Measurements from ENCODE around the gene PDSS2.
"Not testable (repeated sequence)": the region's sequence is repeated elsewhere in the genome, so short reads cannot be mapped to it uniquely, and the experiment has no call there.

Gene PDSS2

DNA sequence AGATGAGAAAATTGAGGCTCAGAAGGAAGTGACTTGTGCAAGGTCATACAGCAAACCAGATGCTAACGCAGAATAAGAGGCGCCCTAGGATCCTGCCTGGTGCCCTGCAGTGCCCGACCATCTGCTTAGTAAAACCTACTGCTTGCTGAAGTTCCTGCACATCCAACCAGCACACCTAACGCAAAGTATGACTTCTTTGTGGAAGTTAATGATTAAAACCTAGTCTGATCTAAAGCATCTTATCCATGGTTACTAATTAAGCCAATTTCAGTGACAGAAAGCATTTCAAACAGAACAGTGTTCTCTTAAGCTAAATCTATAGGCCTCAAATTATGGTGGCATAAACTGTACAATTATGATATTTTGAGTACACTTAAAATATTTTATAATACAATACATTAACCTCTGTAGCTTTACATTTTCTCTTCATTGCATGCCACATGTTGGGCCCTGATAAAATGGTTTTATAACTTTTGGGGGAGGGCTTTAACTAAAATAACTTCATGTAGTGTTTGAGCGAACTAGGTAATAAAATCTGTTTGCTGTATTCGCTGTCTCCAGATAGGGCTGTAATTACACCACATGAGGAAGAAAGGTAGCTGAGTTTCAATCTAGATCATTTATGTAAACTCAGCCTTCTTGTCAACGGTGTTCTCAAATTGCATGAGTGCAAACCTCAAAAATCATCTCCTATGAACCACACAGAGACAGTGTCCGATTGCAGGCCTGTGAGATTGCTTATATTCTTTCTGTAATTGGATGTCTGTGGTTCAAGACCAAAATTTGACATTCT lies 306.5 kb downstream of the PDSS2 start:
- DNase-seq: no peak

DNA sequence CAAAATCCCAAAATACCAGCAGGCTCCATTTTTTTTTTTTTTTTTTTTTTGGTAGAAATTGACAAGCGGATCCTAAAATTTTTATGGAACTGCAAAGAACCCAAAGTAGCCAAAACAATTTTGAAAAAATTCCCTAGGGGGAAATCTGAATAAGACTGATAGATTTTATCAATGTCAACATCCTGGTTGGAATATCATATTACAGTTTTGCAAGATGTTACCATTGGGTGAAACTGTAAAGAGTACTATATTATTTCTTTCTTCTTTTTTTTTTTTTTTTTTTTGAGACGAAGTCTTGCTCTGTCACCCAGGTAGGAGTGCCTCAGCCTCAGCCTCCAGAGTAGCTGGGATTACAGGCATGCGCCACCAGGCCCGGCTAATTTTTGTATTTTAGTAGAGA lies 314.7 kb downstream of the PDSS2 start:
- no peak for DNase-seq

DNA sequence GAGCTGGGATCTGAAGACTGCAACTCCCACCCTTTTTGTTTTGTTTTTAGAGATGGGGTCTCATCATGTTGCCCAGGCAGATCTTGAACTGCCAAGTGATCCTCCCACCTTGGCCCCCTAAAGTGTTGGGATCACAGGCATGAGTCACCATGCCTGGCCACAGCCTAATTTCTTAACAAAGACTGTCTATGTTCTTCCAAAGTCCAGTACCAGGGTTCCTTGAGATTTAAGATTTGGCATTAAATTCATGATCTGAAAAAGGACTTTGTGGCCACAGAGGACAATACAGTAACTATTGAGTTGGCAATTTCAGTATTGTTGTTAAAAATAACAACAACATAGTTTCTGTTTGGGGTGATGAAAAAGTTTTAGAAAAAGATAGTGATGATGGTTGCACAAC lies 315.4 kb downstream of the PDSS2 start:
- DNase-seq: no peak

DNA sequence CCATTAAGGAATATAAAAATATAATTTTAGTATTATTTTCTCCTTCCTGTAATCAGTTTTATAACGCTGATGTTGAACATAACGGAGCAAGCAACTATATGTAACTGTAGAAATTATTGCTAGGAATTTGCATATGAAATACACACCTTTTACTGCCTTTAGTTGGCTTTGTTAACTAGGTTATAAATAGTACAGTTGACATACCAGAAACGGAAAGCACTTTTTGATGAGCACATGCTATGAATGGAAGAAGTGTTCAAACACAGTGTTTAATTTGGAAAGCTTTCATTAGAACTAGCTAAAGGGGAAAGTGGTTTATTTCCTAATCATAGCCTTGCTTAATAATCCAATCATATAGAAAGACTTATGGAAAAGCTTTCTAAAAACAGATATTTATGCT lies 318.8 kb downstream of the PDSS2 start:
- no peak for DNase-seq

DNA sequence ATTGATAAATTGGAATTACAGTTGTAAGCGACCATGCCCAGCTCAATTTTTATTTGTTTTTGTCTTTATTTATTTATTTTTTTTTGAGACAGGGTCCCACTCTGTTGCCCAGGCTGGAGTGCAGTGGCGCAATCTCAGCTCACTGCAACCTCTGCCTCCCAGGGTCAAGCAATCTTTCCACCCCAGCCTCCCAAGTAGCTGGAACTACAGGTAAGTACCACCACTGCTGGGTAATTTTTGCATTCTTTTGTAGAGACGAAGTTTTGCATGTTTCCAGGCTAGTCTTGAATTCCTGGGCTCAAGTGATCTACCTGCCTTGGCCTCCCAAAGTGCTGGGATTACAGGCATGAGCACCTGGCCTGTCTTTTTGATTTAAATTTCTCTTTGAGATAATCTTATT lies 323.0 kb downstream of the PDSS2 start:
- DNase-seq: not testable (repeated sequence)

DNA sequence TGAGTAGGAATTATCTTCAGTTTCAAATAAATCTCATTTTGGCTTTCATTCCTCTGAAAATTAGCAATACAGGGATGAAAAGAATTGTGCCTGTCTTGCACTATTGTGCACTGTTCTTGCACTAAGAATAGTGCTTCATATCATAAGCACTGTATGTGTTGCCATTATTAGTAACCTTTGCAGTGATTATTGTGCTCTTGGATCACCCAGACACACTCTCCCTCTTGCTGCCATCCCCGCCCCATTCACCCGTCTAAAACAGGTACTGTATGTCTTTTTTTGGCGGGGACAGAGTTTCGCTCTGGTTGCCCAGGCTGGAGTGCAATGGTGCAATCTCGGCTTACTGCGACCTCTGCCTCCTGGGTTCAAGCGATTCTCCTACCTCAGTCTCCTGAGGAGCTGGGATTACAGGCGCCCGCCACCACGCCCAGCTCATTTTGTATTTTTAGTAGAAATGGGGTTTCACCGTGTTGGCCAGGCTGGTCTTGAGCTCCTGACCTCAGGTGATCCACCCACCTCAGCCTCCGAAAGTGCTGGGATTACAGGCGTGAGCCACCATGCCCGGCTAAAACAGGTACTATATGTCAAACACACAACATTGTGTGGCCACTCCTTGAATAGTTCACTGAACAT lies 324.2 kb downstream of the PDSS2 start:
- DNase-seq: not testable (repeated sequence)

DNA sequence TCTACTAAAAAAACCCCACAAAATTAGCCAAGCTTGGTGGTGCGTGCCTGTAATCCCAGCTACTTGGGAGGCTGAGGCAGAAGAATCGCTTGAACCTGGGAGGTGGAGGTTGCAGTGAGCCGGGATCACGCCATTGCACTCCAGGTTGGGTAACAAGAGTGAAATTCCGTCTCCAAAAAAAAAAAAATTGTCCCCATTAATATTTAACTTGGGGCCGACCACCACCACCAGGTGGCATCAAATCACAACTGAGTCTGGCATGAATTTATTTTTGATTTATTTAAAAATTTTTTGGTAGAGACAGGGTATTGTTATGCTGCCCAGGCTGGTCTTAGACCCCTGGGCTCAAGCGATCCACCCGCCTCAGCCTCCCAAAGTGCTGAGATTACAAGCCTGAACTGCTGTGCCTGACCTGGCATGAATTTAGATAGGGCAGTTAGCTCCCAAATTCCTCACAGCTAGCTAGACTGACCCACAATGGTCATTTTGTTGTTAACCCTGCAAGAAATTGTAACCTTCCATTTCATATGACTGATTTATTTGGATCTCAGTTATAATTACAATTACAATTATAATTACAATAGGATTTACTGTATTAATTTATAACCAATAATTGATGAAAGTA lies 326.9 kb downstream of the PDSS2 start:
- DNase-seq: no peak

DNA sequence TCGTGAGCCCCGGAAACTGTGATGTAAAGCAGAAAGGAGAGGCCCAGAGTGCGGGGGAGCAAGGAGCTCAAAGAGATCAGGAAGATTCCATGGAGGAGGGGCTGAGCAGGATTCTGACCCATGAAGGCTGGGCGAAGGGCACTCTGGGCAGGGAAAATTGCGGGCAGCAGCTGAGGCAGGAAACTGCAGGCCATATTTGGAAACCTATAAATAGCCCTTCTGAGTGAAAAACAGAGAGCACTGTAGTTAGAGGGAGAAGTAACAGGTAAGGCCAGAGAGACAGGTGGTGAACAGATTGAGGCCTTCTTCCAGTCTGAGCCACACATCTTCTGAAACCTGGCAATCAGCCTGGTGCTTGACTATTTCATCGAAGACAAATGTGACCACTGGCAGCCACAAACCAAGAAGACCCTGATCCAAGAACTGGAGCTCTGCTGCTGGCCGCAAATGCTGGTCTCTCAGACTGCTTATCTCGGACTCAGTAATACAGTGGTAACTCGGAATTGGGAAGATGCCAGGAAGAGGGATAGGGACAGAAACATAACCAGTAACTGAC lies 329.9 kb downstream of the PDSS2 start:
- no peak for DNase-seq

DNA sequence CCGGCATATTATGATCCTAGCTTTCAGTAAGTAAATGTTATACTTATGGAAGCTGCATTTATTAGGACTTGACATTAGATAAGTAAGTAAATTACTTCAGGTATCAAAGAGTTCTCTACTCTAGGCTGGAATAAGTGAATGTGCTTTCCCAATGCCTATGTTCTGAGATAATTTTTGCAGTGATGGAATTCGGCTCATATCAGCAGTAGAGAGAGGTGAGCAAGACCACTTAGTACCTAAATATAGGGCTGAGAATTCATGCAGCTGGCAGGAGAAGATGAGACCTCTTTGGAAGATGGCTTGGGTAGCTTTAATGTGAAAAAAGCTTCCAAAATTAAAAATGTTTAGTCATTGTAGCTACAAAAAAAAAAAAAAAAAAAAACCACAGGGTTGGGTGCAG lies 330.8 kb downstream of the PDSS2 start:
- DNase-seq: no peak

GRCh38 chr6:107128175-107128574 lies 331.2 kb downstream of the PDSS2 start:
- DNase-seq: no peak

GRCh38 chr6:107125771-107126170 lies 333.6 kb downstream of the PDSS2 start:
- DNase-seq: no peak

DNA sequence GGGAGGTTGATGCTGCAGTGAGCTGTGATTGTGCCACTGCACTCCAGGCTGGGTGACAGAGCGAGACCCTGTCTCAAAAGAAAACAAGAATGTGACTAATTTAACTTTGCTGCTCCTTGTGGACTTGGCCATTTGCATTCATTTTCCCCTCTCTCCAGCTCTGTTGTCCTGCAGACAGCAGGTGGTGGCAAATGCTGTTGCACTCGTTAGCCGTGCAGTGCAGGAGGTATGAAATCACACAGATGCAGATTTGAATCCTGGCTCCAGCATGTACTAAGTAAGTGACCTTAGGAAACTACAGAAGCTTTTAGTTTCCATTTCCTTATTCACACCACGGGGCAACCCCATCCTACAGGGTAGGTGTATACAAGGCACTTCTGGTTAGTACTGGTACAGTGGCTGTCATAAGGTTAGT lies 334.4 kb downstream of the PDSS2 start:
- no peak for DNase-seq

- DNase-seq: no peak
These were observed 335.9 kb downstream of the PDSS2 start for GRCh38 chr6:107123501-107123900.

DNA sequence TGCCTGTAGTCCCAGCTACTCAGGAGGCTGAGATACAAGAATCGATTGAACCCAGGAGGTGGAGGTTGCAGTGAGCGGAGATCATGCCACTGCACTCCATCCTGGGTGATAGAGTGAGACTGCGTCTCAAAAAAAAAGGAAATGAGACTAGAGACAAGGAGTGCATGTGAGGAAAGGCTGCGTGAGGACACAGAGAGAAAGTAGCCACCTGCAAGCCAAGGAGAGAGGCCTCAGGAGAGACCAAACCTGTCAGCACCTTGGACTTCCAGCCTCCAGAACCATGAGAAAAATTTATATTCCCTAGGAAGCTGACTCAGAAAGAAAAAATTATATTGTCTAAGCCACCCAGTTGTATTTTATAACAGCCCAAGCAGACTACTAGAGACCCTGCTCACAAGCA lies 336.6 kb downstream of the PDSS2 start:
- no peak for DNase-seq

- DNase-seq: no peak
These were observed 337.3 kb downstream of the PDSS2 start for GRCh38 chr6:107121964-107122495.

GRCh38 chr6:107121266-107121665 lies 338.1 kb downstream of the PDSS2 start:
- no peak for DNase-seq

DNA sequence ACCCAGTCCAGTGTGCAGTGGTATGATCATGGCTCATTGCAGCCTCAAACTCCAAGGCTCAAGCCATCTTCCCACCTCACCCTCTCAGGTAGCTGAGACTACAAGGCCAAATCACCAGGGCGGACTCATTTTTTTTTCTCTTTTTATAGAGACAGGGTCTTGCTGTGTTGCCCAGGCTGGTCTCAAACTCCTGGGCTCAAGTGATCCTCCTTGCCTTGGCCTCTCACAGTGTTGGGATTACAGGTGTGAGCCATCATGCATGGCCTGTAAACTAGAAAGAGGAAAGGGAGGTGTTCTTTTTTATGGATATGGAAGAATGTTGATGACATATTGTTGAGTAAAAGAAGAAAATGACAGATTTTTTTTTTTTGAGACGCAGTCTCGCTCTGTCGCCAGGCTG lies 339.0 kb downstream of the PDSS2 start:
- no peak for DNase-seq

- no peak for DNase-seq
These were observed 340.4 kb downstream of the PDSS2 start for GRCh38 chr6:107118976-107119375.

DNA sequence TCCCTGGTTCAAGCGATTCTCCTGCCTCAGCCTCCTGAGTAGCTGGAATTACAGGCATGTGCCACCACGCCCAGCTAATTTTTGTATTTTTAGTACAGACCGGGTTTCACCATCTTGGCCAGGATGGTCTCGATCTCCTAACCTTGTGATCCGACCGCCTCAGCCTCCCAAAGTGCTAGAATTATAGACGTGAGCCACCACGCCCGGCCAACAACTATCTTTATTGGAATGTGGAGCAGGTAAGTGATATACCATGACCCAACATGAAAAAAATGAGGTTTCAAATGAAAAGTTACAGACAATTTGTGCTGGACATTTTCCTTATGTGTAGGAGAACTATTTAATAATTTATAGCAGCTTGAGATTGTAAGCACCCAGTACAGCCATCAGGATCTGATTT lies 340.8 kb downstream of the PDSS2 start:
- DNase-seq: not testable (repeated sequence)

GRCh38 chr6:107116931-107117330 lies 342.4 kb downstream of the PDSS2 start:
- DNase-seq: no peak

- DNase-seq: no peak
These were observed 343.0 kb downstream of the PDSS2 start for GRCh38 chr6:107116328-107116892.

DNA sequence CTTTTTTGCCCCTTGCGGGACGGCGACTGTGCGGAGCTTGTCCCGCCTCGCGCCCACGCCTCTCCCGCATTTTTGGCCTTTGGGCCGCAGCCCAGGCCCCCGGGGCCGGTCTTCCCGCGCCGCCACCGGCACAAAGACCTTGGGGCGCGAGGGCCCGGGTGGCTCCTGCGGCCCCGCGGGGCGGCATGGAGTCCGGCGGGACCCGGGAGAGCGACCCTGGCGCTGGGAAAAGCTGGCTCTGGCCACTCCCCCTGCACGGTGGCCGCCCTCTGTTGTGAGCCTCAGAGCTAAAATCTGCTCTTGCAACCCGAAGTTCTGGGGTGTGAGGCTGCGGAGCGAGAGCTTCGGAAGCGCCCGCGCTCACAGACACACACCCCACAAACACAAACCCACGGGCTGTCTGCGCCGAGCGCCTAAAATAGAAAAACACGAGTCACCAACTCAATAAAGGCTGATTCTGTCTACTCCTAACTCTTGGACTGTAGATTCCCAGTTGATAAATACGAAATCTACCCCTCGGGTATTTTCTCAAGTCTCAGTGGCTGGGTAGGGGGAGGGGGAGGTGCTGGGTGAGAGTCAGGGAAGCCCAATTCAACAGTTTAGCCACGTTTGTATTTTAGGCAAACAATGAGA lies 343.6 kb downstream of the PDSS2 start:
- DNase-seq: no peak

Data from GOT3 (cell line).